IPS-15b (cell line): ENCODE results near the gene RILPL2.
A peak's percentile ranks its signal among the peaks of the same experiment; 100 is the strongest.
"Not testable (repeated sequence)": the region's sequence is repeated elsewhere in the genome, so short reads cannot be mapped to it uniquely, and the experiment has no call there.

Source experiments
- H3K27me3 ChIP-seq: one replicate; pipeline ENCODE4 v1.6.1; 2013; ENCODE audit warnings: low read length; ENCODE audit not compliant: control insufficient read depth, insufficient read depth
- H3K36me3 ChIP-seq: one replicate; pipeline ENCODE4 v1.6.1; 2013; ENCODE audit warnings: low read length; ENCODE audit not compliant: control insufficient read depth, insufficient read depth
- H3K4me1 ChIP-seq: one replicate; pipeline ENCODE4 v1.6.1; 2013; ENCODE audit warnings: mild to moderate bottlenecking, low read length; ENCODE audit not compliant: control insufficient read depth, insufficient read depth
- H3K4me3 ChIP-seq: one replicate; pipeline ENCODE4 v1.5.1; 2013; ENCODE audit warnings: low read depth, low read length
- H3K9ac ChIP-seq: one replicate; pipeline ENCODE4 v1.6.1; 2013; ENCODE audit warnings: low read depth, mild to moderate bottlenecking, low read length
- H3K9me3 ChIP-seq: one replicate; pipeline ENCODE4 v1.6.1; 2013; ENCODE audit warnings: mild to moderate bottlenecking, low read length; ENCODE audit not compliant: control insufficient read depth, insufficient read depth

RILPL2 gene

DNA sequence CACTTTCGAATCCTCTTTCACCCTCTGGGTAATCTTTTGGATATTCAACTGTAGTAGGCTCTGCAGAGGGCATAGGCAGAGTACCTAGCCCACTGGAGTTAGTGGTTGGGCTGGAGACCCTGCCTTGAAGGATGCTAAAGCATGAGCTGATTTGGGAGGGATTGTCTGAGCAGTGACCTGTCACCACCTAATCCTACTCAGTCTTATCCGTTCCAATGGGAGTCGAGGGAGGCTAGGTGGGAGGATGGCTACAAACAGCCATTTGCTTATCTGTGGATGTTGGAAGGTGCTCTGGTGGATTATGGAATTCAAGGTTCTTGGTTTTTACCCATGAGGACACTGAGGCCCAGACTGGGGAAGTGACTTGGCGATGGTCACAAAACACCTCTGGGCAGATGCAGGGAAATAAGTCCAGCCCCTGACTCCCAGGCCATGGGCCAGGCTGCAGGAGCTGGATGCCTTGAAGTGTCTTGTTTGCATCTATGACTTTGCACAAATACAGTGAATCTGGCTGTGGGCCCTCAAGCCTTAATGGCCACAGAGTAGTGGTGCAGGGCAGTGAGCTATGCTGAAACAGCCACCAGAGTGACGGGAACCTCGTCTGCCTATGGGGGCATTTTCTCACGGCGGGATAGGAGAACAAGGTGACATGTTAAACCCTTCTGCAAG is 48.8 kb downstream of the RILPL2 start:
- Histone ChIP-seq H3K9me3 (no peaks in the 10 kb centered on the region), H3K27me3 (peaks cover 6% of the 10 kb centered on the region), H3K9ac (no peak overlapping the region), H3K4me1 (peaks cover 11% of the 10 kb centered on the region), H3K36me3 (peaks cover 15% of the 10 kb centered on the region), H3K4me3 (peak overlapping the region; percentile 60)

DNA sequence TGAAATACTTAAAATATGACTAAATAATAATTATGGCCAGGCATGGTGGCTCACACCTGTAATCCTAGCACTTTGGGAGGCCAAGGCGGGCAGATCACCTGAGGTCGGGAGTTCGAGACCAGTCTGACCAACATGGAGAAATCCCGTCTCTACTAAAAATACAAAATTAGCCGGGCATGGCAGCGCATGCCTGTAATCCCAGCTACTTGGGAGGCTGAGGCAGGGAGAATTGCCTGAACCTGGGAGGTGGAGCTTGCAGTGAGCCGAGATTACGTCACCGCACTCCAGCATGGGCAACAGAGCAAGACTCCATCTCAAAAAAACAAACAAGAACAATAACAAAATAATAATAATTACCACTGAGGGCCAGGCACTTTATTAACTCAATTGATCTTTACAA is 50.9 kb downstream of the RILPL2 start:
- not testable (repeated sequence) for H3K27me3 ChIP-seq, H3K36me3 ChIP-seq, H3K9ac ChIP-seq, H3K9me3 ChIP-seq, H3K4me3 ChIP-seq
- peaks cover 11% of the 10 kb centered on the region for H3K4me1 ChIP-seq

DNA sequence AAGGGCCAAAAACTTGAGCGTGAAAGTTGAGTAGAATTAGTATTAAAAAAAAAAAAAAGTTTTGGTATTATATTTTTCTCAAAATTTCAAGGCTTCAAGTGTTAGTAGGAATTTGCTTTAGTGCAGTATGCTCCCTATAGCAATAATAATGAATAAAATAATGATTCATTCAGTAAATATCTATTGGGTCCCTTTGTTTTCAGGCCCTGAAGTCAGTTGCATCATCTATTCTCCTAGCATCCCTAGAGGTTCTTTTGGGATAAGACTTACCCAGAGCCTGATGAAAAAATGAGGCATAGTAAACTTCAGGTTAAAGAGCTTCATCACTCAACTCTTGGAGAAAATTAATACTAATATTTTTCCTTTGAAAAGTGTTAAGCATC is 51.5 kb downstream of the RILPL2 start:
- no peak overlapping the region for H3K9ac ChIP-seq
- H3K9me3 ChIP-seq: no peaks in the 10 kb centered on the region
- H3K4me3 ChIP-seq: peak overlapping the region; percentile 82

DNA sequence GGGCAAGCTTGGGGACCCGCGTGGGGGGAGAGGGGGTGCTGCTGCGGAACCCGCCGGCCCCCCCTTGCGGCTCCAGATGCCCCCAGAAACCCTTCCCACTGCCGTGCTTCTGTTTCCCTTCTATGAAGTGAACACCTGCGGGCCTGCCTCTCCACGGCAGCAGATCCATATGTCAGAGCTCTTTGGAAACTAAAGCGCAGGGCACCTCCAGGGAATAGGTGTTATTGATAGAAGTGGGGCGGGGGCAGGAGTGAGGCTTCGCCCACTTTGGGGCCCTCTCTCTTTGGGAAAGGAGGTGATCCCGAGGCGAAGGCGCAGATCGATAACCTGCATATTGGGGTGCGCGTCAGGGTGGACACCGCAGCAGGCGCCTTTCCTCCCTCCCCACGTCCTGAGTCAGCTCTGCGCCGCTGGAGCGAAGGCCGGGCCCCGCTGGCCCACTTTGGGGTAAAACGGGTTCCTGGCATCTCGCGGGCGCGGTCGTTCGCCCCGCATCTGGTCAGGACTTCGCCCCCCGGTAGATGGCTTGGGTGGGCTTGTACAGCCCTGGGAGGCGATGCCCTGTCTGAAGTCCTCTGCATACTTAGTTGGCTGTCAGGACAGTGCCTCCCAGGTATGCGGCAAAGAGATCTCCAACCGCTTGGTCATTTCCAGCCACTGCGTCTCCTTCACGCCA is 52.0 kb downstream of the RILPL2 start:
- no peaks in the 10 kb centered on the region for H3K9me3 ChIP-seq

More for the DNA sequence above, 51.5 kb downstream of the RILPL2 start:
- Histone ChIP-seq H3K36me3 (no peaks in the 10 kb centered on the region), H3K27me3 (peaks cover 4% of the 10 kb centered on the region), H3K4me1 (peaks cover 9% of the 10 kb centered on the region)

DNA sequence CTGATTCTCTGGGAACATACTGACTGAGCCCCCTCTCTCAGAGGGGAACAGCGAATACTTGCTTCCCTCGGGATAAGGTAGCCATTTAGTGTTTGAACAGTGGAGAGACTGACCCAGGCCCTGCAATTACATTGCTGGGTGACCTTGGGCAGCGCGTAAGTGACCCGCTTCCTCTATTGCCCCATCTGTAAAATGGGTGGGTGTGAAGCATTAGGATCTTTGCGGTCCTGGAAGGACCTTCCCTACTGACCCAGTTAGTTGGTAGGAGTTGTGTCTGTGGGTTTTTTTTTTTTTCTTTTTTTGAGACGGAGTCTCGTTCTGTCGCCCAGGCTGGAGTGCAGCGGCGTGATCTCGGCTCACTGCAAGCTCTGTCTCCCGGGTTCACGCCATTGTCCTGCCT is 53.8 kb downstream of the RILPL2 start:
- H3K4me3 ChIP-seq: no peak overlapping the region
- H3K9ac ChIP-seq: no peak overlapping the region
- peaks cover 5% of the 10 kb centered on the region for H3K4me1 ChIP-seq
- H3K36me3 ChIP-seq: no peaks in the 10 kb centered on the region
- H3K9me3 ChIP-seq: no peaks in the 10 kb centered on the region
- H3K27me3 ChIP-seq: peaks cover 2% of the 10 kb centered on the region

More for the DNA sequence above, 52.0 kb downstream of the RILPL2 start:
- peaks cover 4% of the 10 kb centered on the region for H3K27me3 ChIP-seq
- H3K4me1 ChIP-seq: peaks cover 9% of the 10 kb centered on the region
- H3K4me3 ChIP-seq: peak overlapping the region; percentile 82
- H3K9ac ChIP-seq: peak overlapping the region; percentile 54
- H3K36me3 ChIP-seq: no peaks in the 10 kb centered on the region

DNA sequence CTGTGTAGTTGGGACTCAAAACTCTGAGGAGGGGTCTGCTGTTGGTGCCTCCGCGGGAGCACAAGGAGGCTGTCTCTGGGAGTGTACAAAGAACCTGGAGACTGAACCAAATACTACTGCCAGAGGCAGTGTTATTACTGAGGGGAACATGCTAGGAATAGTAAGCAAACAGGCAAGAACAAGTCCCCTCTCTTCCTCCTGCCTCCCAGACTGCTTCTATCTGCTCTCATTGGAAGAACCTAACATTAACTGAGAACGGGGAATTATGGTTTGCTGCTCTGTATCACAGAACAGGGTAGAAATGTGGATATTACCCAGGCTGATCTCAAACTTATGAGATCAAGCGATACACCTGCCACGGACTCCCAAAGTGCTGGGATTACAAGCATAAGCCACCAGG is 57.1 kb downstream of the RILPL2 start:
- Histone ChIP-seq H3K27me3 (no peaks in the 10 kb centered on the region), H3K9ac (no peak overlapping the region), H3K9me3 (no peaks in the 10 kb centered on the region), H3K36me3 (no peaks in the 10 kb centered on the region), H3K4me1 (no peaks in the 10 kb centered on the region), H3K4me3 (no peak overlapping the region)

DNA sequence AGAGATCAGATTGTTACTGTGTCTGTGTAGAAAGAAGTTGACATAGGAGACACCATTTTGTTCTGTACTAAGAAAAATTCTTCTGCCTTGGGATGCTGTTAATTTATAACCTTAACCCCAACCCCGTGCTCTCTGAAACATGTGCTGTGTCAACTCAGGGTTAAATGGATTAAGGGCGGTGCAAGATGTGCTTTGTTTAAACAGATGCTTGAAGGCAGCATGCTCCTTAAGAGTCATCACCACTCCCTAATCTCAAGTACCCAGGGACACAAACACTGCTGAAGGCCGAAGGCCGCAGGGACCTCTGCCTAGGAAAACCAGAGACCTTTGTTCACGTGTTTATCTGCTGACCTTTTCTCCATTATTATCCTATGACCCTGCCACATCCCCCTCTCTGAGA is 64.1 kb downstream of the RILPL2 start:
- not testable (repeated sequence) for H3K9me3 ChIP-seq, H3K4me3 ChIP-seq, H3K36me3 ChIP-seq, H3K9ac ChIP-seq, H3K4me1 ChIP-seq, H3K27me3 ChIP-seq

DNA sequence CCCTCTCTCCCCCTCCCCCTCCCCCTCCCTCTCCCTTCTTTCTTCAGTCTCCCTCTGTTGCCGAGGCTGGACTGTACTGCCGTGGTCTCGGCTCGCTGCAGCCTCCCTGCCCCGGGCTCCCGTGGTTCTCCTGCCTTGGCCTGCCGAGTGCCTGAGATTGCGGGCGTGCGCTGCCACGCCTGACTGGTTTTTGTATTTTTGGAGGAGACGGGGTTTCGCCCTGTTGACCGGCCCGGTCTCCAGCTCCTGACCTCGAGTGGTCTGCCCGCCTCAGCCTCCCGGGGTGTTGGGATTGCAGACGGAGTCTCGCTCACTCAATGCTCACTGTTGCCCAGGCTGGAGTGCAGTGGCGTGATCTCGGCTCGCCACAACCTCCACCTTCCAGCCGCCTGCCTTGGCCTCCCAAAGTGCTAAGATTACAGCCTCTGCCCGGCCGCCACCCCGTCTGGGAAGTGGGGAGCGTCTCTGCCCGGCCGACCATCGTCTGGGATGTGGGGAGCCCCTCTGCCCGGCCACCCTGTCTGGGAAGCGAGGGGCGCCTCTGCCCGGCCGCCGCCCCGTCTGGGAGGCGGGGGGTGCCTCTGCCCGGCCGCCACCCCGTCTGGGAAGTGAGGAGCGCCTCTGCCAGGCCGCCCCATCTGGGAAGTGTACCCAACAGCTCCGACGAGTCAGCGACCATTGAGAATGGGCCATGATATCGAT is 64.7 kb downstream of the RILPL2 start:
- not testable (repeated sequence) for H3K36me3 ChIP-seq, H3K4me1 ChIP-seq, H3K9ac ChIP-seq, H3K4me3 ChIP-seq, H3K27me3 ChIP-seq, H3K9me3 ChIP-seq

DNA sequence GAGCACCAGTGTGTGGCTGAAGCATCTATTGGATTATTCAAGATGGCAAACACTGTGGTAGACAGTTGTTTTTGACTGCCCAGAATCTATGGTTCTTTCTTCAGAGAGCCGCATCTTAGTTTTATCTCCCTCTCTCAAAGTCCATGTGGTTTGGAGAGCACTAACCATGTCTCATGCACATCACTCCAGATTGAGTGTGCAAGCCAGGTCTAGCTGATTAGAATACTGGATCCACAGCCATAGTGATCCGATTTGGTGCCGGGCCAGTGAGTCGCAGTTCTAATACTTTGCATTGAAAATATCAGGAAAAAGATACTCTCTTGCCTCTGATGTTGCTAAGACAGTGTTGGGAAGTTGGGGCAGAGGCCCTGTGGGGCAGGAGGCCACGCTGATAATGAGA is 67.3 kb downstream of the RILPL2 start:
- no peaks in the 10 kb centered on the region for H3K27me3 ChIP-seq
- no peaks in the 10 kb centered on the region for H3K9me3 ChIP-seq
- H3K36me3 ChIP-seq: peaks cover under 1% of the 10 kb centered on the region
- no peak overlapping the region for H3K4me3 ChIP-seq
- no peak overlapping the region for H3K9ac ChIP-seq
- no peaks in the 10 kb centered on the region for H3K4me1 ChIP-seq

DNA sequence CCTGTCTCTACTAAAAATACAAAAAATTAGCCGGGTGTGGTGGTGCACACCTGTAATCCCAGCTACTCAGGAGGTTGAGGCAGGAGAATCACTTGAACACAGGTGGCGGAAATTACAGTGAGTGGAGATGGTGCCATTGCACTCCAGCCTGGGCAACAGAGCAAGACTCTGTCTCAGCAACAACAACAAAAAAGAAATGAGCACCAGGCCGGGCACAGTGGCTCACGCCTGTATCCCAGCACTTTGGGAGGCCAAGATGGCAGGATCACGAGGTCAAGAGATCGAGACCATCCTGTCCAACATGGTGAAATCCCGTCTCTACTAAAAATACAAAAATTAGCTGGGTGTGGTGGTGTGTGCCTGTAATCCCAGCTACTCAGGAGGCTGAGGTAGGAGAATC is 68.1 kb downstream of the RILPL2 start:
- H3K27me3 ChIP-seq, H3K4me3 ChIP-seq, H3K4me1 ChIP-seq, H3K9ac ChIP-seq, H3K9me3 ChIP-seq, H3K36me3 ChIP-seq: not testable (repeated sequence)

DNA sequence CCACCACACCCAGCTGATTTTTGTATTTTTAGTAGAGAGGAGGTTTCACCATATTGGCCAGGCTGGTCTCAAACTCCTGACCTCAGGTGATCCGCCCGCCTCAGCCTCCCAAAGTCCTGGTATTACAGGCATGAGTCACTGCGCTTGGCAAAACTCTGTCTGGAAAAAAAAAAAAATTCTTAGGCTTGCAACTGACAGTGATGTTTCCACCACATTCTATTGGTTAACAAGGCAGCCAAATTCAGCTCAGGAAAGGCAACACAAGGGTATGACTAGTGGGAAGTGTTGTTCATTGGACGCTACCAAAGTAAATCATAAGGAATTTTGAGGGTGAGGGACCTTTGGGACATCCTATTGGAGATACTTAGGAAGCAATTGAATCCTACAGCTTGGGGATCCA is 69.0 kb downstream of the RILPL2 start:
- no peaks in the 10 kb centered on the region for H3K9me3 ChIP-seq
- H3K4me1 ChIP-seq: peaks cover 5% of the 10 kb centered on the region
- no peaks in the 10 kb centered on the region for H3K27me3 ChIP-seq
- peaks cover 4% of the 10 kb centered on the region for H3K36me3 ChIP-seq
- no peak overlapping the region for H3K4me3 ChIP-seq
- H3K9ac ChIP-seq: no peak overlapping the region
